Fibroblast of lung (primary cell): Measurements from ENCODE around the gene NBDY. TPM values are rescaled to one million over a fixed set of nuclear protein-coding genes. Genes with fewer than 3 reads are reported as not detected.
"Not testable (repeated sequence)": the region's sequence is repeated elsewhere in the genome, so short reads cannot be mapped to it uniquely, and the experiment has no call there.

ENCODE experiments used
- DNase-seq, 2 donors: peaks; one replicate each; pipeline versions ENCODE4 v3.0.0 to v3.0.0-alpha.2; 2010; ENCODE audit warnings: low read depth in 2 of 2
- H2AFZ ChIP-seq: 2 replicates; pipeline ENCODE4 v1.5.1; 2012; ENCODE audit warnings: low read length, control low read depth, inconsistent platforms
- H3K27ac ChIP-seq: 2 replicates; pipeline ENCODE4 v1.5.1; 2011; ENCODE audit warnings: low read length, control low read depth; ENCODE audit not compliant: insufficient read depth
- H3K27me3 ChIP-seq: 2 replicates; pipeline ENCODE4 v1.5.1; 2011; ENCODE audit warnings: mild to moderate bottlenecking, low read length; ENCODE audit not compliant: control insufficient read depth, insufficient read depth
- H3K36me3 ChIP-seq: 2 replicates; pipeline ENCODE4 v1.5.1; 2011; ENCODE audit warnings: low read length; ENCODE audit not compliant: control insufficient read depth, insufficient read depth
- H3K4me1 ChIP-seq: 2 replicates; pipeline ENCODE4 v1.5.1; 2011; ENCODE audit warnings: low read length; ENCODE audit not compliant: control insufficient read depth, insufficient read depth; ENCODE audit errors: extremely low read depth
- H3K4me2 ChIP-seq: 2 replicates; pipeline ENCODE4 v1.5.1; 2011; ENCODE audit warnings: low read length, control low read depth; ENCODE audit not compliant: insufficient read depth; ENCODE audit errors: extremely low read depth
- H3K4me3 ChIP-seq, 4 experiments: fragments of 200-600 bp in 1 of 4; sonication (generic) in 1 of 4; replicated peaks in 1 of 4; 2 replicates each; pipeline ENCODE4 v1.5.1; 2011 to 2016; ENCODE audit warnings: low read length in 4 of 4, low read depth in 3 of 4, mild to moderate bottlenecking in 3 of 4, control low read depth in 2 of 4, inconsistent platforms in 1 of 4, mixed read lengths in 1 of 4; ENCODE audit not compliant: insufficient read depth in 1 of 4; ENCODE audit errors: control extremely low read depth in 1 of 4
- H3K79me2 ChIP-seq: 2 replicates; pipeline ENCODE4 v1.5.1; 2012; ENCODE audit warnings: mild to moderate bottlenecking, low read length, inconsistent platforms; ENCODE audit not compliant: control insufficient read depth, insufficient read depth
- H3K9ac ChIP-seq: 2 replicates; pipeline ENCODE4 v1.5.1; 2011; ENCODE audit warnings: mild to moderate bottlenecking, low read length, control low read depth; ENCODE audit not compliant: insufficient read depth
- H3K9me3 ChIP-seq: 2 replicates; pipeline ENCODE4 v1.5.1; 2012; ENCODE audit warnings: low read depth, low read length; ENCODE audit not compliant: control insufficient read depth, insufficient read depth
- H4K20me1 ChIP-seq: 2 replicates; pipeline ENCODE4 v1.5.1; 2011; ENCODE audit warnings: low read length; ENCODE audit not compliant: control insufficient read depth, insufficient read depth; ENCODE audit errors: extremely low read depth
- CTCF ChIP-seq, 2 donors: IDR thresholded peaks in 1 of 2; conservative IDR thresholded peaks in 1 of 2; 1 replicate in 1 of 2; 2 replicates in 1 of 2; pipeline ENCODE4 v1.5.1; 2011 to 2012; ENCODE audit warnings: low read length in 2 of 2, control low read depth in 1 of 2, inconsistent platforms in 1 of 2, low read depth in 1 of 2, mild to moderate bottlenecking in 1 of 2
- EZH2 ChIP-seq: IDR thresholded peaks from 2 replicates; pipeline ENCODE4 v1.5.1; 2012; ENCODE audit warnings: low read length, control low read depth, mild to moderate bottlenecking; ENCODE audit errors: missing control alignments
- polyA plus RNA-seq, 2 donors: library from polyadenylated mRNA; depleted of rRNA in 1 of 2; stranded (reverse) in 1 of 2; unstranded in 1 of 2; fragments of >200 nt; gene quantifications; 2 replicates each; pipeline ENCODE4 v1.2.1, GENCODE V29; 2011 to 2012; ENCODE audit warnings: missing spikeins in 1 of 2
- total RNA-seq: library from RNA; depleted of rRNA; stranded (reverse); fragments of >200 nt; gene quantifications from 2 replicates; pipeline ENCODE4 v1.2.1, GENCODE V29; 2014

The NBDY gene
- total and polyA plus RNA-seq, 2 donors (not counting 1 experiment from before 2014, with no cell fraction given): 5.8 to 39.3 TPM

GRCh38 chrX:56804867-56805266, 75.8 kb downstream of the NBDY start:
- Histone ChIP-seq H3K4me3 (no peak overlapping the region), H3K79me2 (no peaks in the 10 kb centered on the region), H3K4me1 (no peaks in the 10 kb centered on the region), H4K20me1 (no peaks in the 10 kb centered on the region), H2AFZ (no peak overlapping the region), H3K9me3 (no peaks in the 10 kb centered on the region), H3K36me3 (no peaks in the 10 kb centered on the region), H3K27ac (no peak overlapping the region), H3K4me2 (no peak overlapping the region), H3K9ac (no peak overlapping the region), H3K27me3 (no peaks in the 10 kb centered on the region)
- TF ChIP-seq EZH2: no peak
- no peak for TF ChIP-seq CTCF (conservative IDR thresholded peaks at IDR 0.05 in 1 of 2, IDR thresholded peaks at IDR 0.05 in 1 of 2; ENCODE audit: low read depth in 1 of 2, low read length in 2 of 2)
- no peak for DNase-seq

GRCh38 chrX:56805399-56805798, 76.4 kb downstream of the NBDY start:
- no peaks in the 10 kb centered on the region for H3K79me2 ChIP-seq
- no peak for DNase-seq
- H3K9me3 ChIP-seq: no peaks in the 10 kb centered on the region
- H3K27me3 ChIP-seq: no peaks in the 10 kb centered on the region
- no peak overlapping the region for H3K9ac ChIP-seq
- H3K27ac ChIP-seq: no peak overlapping the region
- no peak overlapping the region for H2AFZ ChIP-seq
- H3K4me2 ChIP-seq: no peak overlapping the region
- H4K20me1 ChIP-seq: no peaks in the 10 kb centered on the region
- H3K4me3 ChIP-seq: no peak overlapping the region
- no peaks in the 10 kb centered on the region for H3K36me3 ChIP-seq
- no peaks in the 10 kb centered on the region for H3K4me1 ChIP-seq
- no peak for TF ChIP-seq EZH2
- no peak for TF ChIP-seq CTCF (conservative IDR thresholded peaks at IDR 0.05 in 1 of 2, IDR thresholded peaks at IDR 0.05 in 1 of 2; ENCODE audit: low read depth in 1 of 2, low read length in 2 of 2)

GRCh38 chrX:56806176-56806575, 77.1 kb downstream of the NBDY start:
- H3K27me3 ChIP-seq, H4K20me1 ChIP-seq, H3K9me3 ChIP-seq, H3K4me2 ChIP-seq, H3K4me3 ChIP-seq, H3K4me1 ChIP-seq, H3K79me2 ChIP-seq, H3K9ac ChIP-seq, DNase-seq, H2AFZ ChIP-seq, H3K36me3 ChIP-seq, H3K27ac ChIP-seq: not testable (repeated sequence)
